Fibroblast of the conjunctiva (primary cell): Measurements from ENCODE around the gene NUDT1.

Source experiments
- DNase-seq: peaks from one replicate; pipeline ENCODE4 v3.0.0-alpha.2; 2010; ENCODE audit warnings: low read depth

Gene NUDT1

GRCh38 chr7:2224491-2224928 is 17.5 kb upstream of the NUDT1 start:
- DNase-seq: no peak

DNA sequence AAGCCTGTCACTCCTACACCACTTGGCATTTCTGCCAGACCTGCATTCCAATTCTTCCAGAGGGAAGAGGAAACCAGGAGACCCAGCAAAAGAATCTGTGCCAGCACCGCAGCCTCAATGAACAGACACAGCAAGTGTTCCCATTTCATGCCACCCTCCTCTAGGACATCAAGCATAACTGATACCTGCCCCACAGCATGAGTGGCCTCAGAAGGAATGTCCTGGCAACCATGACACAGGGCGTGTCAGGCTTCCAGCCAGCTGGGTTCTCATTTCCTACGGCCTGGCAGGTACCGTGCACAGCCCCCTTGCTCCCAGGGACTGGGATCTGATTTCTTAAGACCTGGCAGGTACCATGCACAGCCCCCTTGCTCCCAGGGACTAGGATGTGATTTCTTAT is 17.1 kb upstream of the NUDT1 start:
- no peak for DNase-seq

GRCh38 chr7:2225336-2225735 is 16.7 kb upstream of the NUDT1 start:
- DNase-seq: no peak

- DNase-seq: no peak
Observed at GRCh38 chr7:2225830-2226229, 16.2 kb upstream of the NUDT1 start.

DNA sequence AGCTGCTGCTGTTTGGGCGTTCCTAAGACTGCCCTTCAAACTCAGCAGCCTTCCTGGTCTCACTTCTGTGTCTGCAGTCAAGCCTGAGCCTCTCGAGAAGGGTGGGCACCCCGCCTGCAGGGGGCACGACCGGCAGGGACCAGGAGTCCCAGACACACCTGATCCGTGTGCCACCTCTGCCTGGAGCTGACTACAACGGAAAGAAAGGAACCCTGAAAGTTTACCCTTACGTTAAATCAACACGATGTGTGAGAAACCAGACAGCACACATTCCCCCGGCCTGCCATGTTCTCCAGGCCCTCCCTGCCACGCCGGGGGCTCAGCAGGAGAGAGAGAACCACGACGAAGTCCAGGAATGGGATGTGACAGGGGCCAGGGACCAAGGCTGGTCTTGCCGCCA is 14.3 kb upstream of the NUDT1 start:
- DNase-seq: no peak

GRCh38 chr7:2228921-2229320 is 13.1 kb upstream of the NUDT1 start:
- no peak for DNase-seq

GRCh38 chr7:2229467-2229866 is 12.6 kb upstream of the NUDT1 start:
- DNase-seq: no peak

- DNase-seq: no peak
Observed at GRCh38 chr7:2230226-2230625, 11.8 kb upstream of the NUDT1 start.

GRCh38 chr7:2230882-2231281 is 11.1 kb upstream of the NUDT1 start:
- no peak for DNase-seq

DNA sequence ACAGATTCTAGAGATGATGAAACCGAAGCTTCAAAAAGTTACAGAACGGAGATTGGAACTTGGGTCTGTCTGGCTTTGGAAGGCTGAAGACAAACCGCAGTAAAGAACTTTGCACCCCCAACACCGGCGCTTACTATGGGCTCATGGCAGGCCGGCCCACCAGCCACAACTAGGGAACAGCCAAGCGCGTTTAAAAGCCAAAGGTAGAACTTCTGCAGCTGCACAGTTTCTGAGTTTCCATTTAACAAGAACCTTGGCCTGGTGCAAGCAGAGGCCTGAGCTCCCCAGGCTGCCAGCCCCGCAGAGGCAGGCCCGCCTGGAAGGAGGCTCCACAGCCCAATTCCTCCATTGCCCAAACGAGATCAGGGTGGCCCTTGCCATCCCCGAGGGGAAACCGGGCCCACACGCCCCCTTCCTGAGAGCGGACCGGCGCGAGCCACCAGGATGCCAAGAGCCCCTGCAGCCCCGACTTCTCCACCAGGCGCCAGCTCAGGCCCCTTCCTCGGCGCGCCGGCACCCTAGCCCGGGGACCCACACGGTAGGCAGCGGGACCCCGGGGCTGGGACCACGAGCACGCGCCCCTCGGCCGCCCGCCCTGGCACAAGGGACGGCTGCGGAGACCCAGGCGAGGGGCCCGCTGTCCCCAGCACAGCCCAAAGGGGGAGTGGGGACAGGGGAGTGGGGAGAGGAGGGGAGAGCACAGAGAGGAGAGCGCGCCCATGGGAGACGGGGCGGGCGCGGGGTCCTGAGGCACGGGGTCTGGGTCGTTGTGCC is 9.8 kb upstream of the NUDT1 start:
- no peak for DNase-seq

DNA sequence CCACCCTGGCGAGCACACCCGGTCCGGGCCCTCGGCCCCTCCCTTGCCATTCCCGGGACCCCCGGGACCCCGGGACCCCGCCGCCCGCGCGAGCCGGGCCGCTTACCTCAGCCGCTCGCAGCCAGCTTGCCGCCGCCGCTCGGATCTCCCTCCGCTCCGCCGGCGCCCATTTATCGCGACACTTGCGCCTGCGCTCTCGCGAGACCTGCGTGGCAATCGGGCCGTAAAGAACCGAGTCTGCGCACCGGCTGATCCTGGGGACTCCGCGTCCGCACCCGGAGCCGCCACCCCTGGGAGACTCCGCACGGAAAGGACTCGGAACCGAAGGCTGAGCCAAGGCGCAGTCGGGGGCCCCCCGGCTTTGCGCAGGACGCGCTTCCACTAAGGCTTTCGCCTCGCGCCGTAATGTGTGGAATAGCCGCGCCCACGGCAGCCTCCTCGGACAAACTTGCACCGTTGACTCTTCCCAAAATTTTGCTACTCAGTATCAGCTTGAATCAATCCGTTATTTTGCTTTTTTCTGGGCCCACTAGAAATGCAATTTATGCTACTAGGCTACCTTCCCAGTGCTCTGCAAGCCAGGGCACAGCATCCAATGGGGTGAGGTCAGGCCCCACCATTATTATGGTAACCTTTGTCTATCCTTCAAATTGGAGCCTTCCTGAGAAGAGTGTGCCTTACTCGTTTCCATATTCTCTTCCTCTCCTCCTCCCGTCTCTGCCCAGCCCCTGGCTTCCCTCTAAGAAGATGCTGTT is 9.1 kb upstream of the NUDT1 start, which contains the start of gene MAD1L1:
MAD1L1 (minus strand) TSS at position 180 of the 755 bp plus-strand sequence. CDS start 2,812 bp downstream, outside the sequence.
- peak; percentile 83 for DNase-seq

DNA sequence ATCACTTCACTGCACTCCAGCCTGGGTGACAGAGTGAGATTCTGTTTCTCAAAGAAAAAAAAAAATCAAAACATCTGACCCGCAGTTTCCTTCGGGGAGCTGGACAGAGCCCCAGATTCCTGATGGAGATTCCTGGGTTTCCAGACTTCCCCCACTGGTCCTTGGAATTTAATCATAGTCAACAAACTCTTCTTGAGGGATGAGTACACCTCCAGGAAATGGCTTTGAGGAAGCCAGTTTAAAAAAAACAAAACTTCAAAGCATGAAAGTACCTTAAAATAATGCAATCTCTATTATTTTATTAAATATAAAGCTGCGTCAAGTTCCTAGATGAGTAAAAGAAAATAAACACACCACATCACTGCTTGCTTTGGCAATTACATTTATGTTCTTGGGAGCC is 8.1 kb upstream of the NUDT1 start:
- DNase-seq: no peak

DNA sequence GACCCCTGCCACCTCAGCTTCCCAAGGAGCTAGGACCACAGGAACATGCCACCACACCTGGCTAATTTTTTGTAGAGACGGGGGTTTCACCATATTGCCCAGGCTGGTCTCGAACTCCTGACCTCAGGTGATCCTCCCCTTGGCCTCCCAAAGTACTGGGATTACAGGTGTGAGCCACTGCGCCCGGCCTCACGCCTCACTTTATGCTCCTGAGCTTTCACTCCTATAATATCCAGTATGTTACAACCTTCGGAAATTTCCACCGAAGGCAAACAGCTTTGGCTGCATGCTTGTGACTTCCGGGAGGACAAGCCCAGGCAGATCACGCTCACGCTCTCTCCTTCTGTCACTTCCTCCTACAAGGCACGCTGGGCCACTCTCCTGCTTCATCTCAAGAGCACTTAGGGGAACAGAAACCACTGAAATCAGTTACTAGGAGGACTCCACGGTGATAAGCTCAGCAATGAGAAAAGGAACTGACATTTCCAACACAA is 4.9 kb upstream of the NUDT1 start:
- no peak for DNase-seq

- no peak for DNase-seq
Observed at GRCh38 chr7:2239242-2239641, 2.8 kb upstream of the NUDT1 start.

GRCh38 chr7:2242541-2243429 is 759 bp downstream of the NUDT1 start:
- DNase-seq: no peak

DNA sequence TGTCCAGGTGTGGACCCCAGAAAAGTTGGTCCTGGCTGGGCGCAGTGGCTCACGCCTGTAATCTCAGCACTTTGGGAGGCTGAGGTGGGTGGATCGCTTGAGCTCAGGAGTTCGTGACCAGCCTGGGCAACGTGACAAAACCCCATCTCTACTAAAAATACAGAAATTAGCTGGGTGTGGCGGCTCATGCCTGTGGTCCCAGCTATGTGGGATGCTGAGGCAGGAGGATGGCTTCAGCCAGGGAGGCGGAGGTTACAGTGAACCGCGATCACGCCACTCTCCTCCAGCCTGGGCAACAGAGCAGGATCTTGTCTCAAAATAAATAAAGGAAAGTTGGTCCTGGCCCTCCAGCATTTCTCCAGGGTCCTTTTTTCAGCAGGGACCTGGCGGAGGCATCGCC is 1.4 kb downstream of the NUDT1 start:
- DNase-seq: no peak

DNA sequence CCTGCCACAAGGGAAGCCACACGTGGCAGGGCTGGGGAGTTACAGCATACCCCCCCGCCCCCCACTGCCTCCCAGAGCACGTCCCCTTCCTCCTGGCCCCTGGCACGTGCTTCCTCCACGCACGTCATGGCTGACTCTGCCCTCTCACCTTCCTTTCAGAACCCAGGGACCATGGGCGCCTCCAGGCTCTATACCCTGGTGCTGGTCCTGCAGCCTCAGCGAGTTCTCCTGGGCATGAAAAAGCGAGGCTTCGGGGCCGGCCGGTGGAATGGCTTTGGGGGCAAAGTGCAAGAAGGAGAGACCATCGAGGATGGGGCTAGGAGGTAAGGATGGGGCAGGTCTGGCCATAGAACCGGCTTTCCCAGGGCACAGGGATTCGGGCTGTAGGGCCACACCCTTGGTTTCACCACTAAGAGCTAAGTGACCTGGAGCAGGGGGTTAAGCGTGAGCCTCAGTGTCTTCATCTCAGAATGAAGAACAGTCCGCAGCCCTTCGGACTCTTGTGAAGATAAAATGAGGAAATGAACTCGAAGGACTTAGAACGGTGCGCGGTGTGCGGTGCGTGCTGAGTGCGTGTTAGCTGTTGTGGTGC is 2.5 kb downstream of the NUDT1 start:
- no peak for DNase-seq

- no peak for DNase-seq
Observed at GRCh38 chr7:2245883-2246675, 4.1 kb downstream of the NUDT1 start.

- DNase-seq: no peak
Observed at GRCh38 chr7:2247141-2247995, 5.3 kb downstream of the NUDT1 start.
